ENCODE results near the gene MYO15B. TPM values are rescaled to one million over a fixed set of nuclear protein-coding genes. Genes with fewer than 3 reads are reported as not detected.
A peak's percentile ranks its signal among the peaks of the same experiment; 100 is the strongest.

The MYO15B gene
- total RNA-seq, 1 experiment from 2014 or later: 7.1 TPM

GRCh38 chr17:75564195-75564594 is 23.4 kb upstream of the MYO15B start:
- H3K27me3 ChIP-seq (ENCODE audit: low read length): no peaks in the 10 kb centered on the region
- peaks cover 31% of the 10 kb centered on the region for H3K4me1 ChIP-seq (ENCODE audit: insufficient read depth, low read length)
- no peak overlapping the region for H2AFZ ChIP-seq (ENCODE audit: low read length)
- H4K20me1 ChIP-seq (ENCODE audit: low read length): 0 out of 2 replicates have a peak, but pooled peaks cover 4% of the 10 kb centered on the region
- H3K79me2 ChIP-seq (ENCODE audit: low read length): no peaks in the 10 kb centered on the region
- no peaks in the 10 kb centered on the region for H3K9me3 ChIP-seq (ENCODE audit: low read length)
- no peak overlapping the region for H3K9ac ChIP-seq (ENCODE audit: low read length)
- H3K36me3 ChIP-seq (ENCODE audit: low read depth, low read length): peaks cover 16% of the 10 kb centered on the region; the same call in 1 of the 2 replicates
- no peak for DNase-seq
- H3F3A ChIP-seq (ENCODE audit: low read length, unreplicated experiment): no peaks in the 10 kb centered on the region
- H3K4me2 ChIP-seq (ENCODE audit: low read length): no peak overlapping the region
- POLR2A ChIA-PET (ENCODE audit: unreplicated experiment): interaction anchor here (0.6 kb wide), 1 partner anchor 267 kb away, joined by 6 read pairs; no protein-coding TSS in a partner anchor
- H3K4me3 ChIP-seq (ENCODE audit: low read length): no peak overlapping the region
- CTCF ChIA-PET: interaction anchor here (1.2 kb wide), 1 partner anchor 39 kb away, joined by 9 read pairs; the partner anchor contains the start of gene LLGL2
- TF ChIP-seq EZH2phosphoT487 (IDR thresholded peaks at IDR 0.05; ENCODE audit: borderline replicate concordance, low read length) (no peak), EZH2 (IDR thresholded peaks at IDR 0.05; ENCODE audit: low read length, unreplicated experiment) (no peak), CTCF (conservative IDR thresholded peaks at IDR 0.05; ENCODE audit: low read depth, low read length) (no peak)
- no peak overlapping the region for H3K27ac ChIP-seq (ENCODE audit: low read length)
- intact Hi-C loops (cut with micrococcal nuclease): no loop called here
- no peaks in the 10 kb centered on the region for H3K9me2 ChIP-seq (replicated peaks; ENCODE audit: low read length)
- no peak for ATAC-seq
- BruUV-seq (replicated peaks): no TSS peak

GRCh38 chr17:75565066-75565465 is 22.5 kb upstream of the MYO15B start:
- Histone ChIP-seq H3K79me2 (ENCODE audit: low read length) (no peaks in the 10 kb centered on the region), H3K27ac (ENCODE audit: low read length) (no peak overlapping the region), H2AFZ (ENCODE audit: low read length) (no peak overlapping the region), H3F3A (ENCODE audit: low read length, unreplicated experiment) (no peaks in the 10 kb centered on the region), H3K9me2 (replicated peaks; ENCODE audit: low read length) (no peaks in the 10 kb centered on the region), H3K27me3 (ENCODE audit: low read length) (no peaks in the 10 kb centered on the region), H3K36me3 (ENCODE audit: low read depth, low read length) (peaks cover 19% of the 10 kb centered on the region; the same call in 1 of the 2 replicates), H3K4me1 (ENCODE audit: insufficient read depth, low read length) (peaks cover 31% of the 10 kb centered on the region), H3K4me2 (ENCODE audit: low read length) (peak overlapping the region; percentile 46; the same call in 1 of the 2 replicates), H3K4me3 (ENCODE audit: low read length) (no peak overlapping the region), H3K9me3 (ENCODE audit: low read length) (no peaks in the 10 kb centered on the region), H4K20me1 (ENCODE audit: low read length) (0 out of 2 replicates have a peak, but pooled peaks cover 4% of the 10 kb centered on the region), H3K9ac (ENCODE audit: low read length) (no peak overlapping the region)
- intact Hi-C loops (cut with micrococcal nuclease): no loop called here
- BruUV-seq (replicated peaks): no TSS peak
- DNase-seq (peak; percentile 96), ATAC-seq (peak; percentile 96)
- TF ChIP-seq EZH2phosphoT487 (IDR thresholded peaks at IDR 0.05; ENCODE audit: borderline replicate concordance, low read length): no peak
- no peak for TF ChIP-seq EZH2 (IDR thresholded peaks at IDR 0.05; ENCODE audit: low read length, unreplicated experiment)
- TF ChIP-seq CTCF (conservative IDR thresholded peaks at IDR 0.05; ENCODE audit: low read depth, low read length): no peak
- ChIA-PET POLR2A (ENCODE audit: unreplicated experiment) (interaction anchor here (0.6 kb wide), 2 partner anchors 49 to 89 kb away, joined by 3 to 4 read pairs; partner anchors contain the start of gene TSEN54), CTCF (interaction anchor here (0.9 to 1.2 kb wide), 3 partner anchors 40 to 124 kb away, joined by 3 to 15 read pairs (median 9); partner anchors contain the start of genes LLGL2 and TSEN54)

GRCh38 chr17:75565618-75566017 is 22.0 kb upstream of the MYO15B start:
- DNase-seq (no peak), ATAC-seq (no peak)
- Histone ChIP-seq H3K4me1 (ENCODE audit: insufficient read depth, low read length) (peaks cover 31% of the 10 kb centered on the region), H3K79me2 (ENCODE audit: low read length) (no peaks in the 10 kb centered on the region), H3K4me2 (ENCODE audit: low read length) (peak overlapping the region; percentile 21; the same call in 1 of the 2 replicates), H3K27me3 (ENCODE audit: low read length) (no peaks in the 10 kb centered on the region), H3K4me3 (ENCODE audit: low read length) (no peak overlapping the region), H3K27ac (ENCODE audit: low read length) (no peak overlapping the region), H3K9ac (ENCODE audit: low read length) (no peak overlapping the region), H2AFZ (ENCODE audit: low read length) (no peak overlapping the region), H3K9me2 (replicated peaks; ENCODE audit: low read length) (no peaks in the 10 kb centered on the region), H3K36me3 (ENCODE audit: low read depth, low read length) (peaks cover 21% of the 10 kb centered on the region; the same call in 1 of the 2 replicates), H4K20me1 (ENCODE audit: low read length) (0 out of 2 replicates have a peak, but pooled peaks cover 4% of the 10 kb centered on the region), H3K9me3 (ENCODE audit: low read length) (no peaks in the 10 kb centered on the region), H3F3A (ENCODE audit: low read length, unreplicated experiment) (no peaks in the 10 kb centered on the region)
- POLR2A ChIA-PET (ENCODE audit: unreplicated experiment): interaction anchor here (0.6 kb wide), 1 partner anchor 49 kb away, joined by 4 read pairs; the partner anchor contains the start of gene TSEN54
- TF ChIP-seq EZH2 (IDR thresholded peaks at IDR 0.05; ENCODE audit: low read length, unreplicated experiment) (no peak), CTCF (conservative IDR thresholded peaks at IDR 0.05; ENCODE audit: low read depth, low read length) (no peak), EZH2phosphoT487 (IDR thresholded peaks at IDR 0.05; ENCODE audit: borderline replicate concordance, low read length) (no peak)
- intact Hi-C loops (cut with micrococcal nuclease): no loop called here
- BruUV-seq (replicated peaks): no TSS peak
- CTCF ChIA-PET: interaction anchor here (0.9 to 1.2 kb wide), 3 partner anchors 40 to 124 kb away, joined by 3 to 15 read pairs (median 9); partner anchors contain the start of genes LLGL2 and TSEN54

Data from PC-3 (cell line).